GM18867 (cell line): ENCODE measurements around the gene COG3.

ENCODE experiments used
- ATAC-seq: cut with Tn5 transposase; IDR thresholded peaks from one replicate; pipeline ENCODE4 v1.9.1; 2021; ENCODE audit warnings: mild to moderate bottlenecking, moderate library complexity; ENCODE audit not compliant: unreplicated experiment

COG3 gene

DNA sequence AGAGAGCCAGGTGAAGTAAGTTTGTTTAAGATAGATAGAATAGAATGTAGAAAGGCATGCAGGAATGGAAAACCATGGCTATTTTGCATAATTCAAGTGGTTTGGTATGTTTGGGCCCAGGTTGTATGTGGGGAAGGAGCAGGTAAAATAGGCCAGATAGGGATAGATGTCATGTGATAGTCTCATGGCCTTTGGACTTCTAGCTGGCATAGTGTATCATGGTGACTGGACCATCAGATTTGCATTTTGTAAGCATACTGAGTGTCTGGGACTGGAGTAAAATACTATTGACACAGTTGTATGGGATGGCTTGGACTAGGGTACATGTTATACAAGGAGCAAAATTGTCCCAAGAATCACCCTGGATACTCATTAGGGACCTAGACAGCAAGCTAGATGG, 38.9 kb downstream of the COG3 start:
- no peak for ATAC-seq

DNA sequence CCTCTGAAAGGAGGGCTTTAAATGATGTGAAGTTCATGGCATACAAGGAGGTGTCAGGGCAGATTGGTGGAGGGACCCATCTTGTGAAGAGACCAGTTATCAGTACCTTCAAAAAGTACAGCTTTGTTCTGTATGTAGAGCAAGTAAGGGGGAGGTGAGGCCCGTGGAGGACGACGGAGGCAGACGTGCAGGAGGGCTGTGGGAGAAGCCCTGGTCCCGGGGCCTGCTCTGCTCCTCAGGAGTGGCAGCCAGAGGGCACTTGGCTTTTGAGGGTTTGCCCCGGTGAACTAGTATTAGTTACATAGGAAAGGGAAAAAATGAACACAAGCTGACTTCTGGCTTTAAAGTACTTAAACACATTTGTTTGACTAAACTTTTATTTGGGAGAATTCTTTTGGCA, 42.1 kb downstream of the COG3 start:
- ATAC-seq = no peak

DNA sequence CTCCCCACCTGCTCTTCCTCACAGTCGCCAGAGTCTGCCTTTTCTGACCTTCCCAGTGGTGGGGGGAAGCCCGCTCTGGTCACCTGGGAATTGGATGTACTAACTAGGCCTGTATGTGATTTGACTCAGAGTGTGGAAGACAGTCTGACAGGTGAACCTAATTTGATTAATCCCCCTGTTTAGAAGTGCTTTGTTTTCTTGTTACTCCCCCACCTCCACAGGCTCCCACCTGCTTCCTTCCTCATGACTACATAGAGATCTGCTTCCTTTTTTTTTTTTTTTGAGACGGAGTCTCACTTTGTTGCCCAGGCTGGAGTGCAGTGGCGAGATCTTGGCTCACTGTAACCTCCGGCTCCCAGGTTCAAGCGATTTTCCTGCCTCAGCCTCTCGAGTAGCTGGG, 44.0 kb downstream of the COG3 start:
- no peak for ATAC-seq

DNA sequence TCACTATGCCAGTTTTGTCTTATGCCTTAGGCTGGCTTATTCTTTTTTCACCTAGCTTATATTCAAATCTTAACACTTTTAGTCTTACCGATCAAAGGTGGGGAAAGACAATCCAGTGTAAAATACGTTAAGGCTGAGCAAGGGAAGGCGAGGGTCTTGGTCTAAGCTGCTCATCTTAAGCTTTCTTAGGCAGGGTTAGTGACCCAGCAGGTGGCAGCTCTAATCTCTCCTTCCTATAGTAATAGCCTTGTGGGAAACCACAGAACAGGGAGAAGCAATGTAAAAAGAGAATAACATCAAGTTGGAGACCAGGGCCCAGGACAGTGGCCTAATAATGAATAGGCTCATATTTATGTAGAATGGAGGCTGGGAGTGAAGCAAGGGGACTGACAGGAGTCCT, 45.9 kb downstream of the COG3 start:
- ATAC-seq = no peak

DNA sequence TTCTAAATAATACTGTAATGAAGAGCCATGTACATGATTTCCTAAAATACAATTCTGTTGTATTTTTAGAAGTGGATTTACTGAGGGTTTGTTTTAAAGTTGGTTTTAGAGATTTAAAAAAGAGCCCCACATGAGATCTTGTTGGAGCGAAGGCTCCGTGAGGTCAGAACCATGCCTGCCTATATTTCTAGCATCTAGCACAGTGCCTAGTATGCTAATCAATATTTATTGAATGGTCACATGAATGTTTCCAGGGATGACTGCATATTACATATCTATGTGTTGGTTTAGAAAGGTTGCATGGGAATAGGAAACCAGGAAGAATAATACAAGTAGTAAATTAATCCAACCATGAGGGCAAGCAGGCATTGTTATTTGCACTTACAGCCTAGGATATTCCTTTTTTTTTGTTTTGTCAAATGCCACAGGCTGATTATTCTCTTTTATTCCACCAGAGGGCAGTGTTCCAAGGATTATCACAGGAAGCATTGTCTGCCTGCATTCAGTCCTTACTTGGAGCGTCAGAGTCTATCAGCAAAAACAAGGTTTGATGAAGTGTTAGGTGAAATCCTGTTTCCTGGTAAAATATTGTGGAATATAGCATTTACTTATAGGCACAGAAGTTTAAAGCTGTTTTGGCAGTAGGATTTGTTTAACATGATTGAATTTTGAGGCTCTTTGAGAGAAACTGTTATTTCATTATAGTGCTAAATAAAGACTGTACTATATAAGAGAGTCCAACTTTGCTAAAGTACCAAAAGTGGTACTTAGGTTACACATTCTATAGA, 46.8 kb downstream of the COG3 start:
- no peak for ATAC-seq

DNA sequence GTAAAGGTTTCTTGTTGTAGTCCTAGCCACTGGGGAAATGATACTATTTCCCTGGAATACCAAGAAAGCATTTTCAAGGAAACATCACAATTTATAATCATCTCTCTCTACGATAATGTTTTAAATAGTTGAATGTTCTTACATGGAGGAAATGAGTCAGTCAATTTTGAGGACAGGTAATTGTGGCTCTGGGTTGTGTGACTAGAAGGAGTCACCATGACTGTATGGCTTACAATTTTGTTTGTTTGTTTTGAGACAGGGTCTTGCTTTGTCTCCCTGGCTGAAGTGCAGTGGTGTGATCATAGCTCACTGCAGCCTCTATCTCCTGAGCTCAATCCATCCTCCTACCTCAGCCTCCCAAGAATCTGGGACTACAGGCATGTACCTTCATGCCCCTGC, 47.4 kb downstream of the COG3 start:
- ATAC-seq = no peak

DNA sequence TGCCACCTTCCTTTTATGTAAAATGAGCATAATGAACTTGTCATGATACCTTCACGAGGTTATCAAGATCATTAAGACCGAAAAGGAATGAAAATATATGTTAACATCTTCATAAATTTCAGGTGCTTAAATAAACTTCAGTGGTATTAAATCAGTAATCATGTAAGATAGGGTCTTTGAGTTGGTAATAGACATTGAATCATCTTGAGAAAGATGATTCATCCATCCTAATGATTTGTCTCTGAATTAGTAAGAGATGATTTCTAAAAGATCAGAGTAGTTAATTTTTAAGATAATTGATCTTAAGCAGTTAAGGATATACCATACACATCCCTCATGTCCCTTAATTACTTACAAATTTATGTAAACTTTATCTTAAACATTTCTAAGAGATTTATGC, 52.0 kb downstream of the COG3 start:
- no peak for ATAC-seq

DNA sequence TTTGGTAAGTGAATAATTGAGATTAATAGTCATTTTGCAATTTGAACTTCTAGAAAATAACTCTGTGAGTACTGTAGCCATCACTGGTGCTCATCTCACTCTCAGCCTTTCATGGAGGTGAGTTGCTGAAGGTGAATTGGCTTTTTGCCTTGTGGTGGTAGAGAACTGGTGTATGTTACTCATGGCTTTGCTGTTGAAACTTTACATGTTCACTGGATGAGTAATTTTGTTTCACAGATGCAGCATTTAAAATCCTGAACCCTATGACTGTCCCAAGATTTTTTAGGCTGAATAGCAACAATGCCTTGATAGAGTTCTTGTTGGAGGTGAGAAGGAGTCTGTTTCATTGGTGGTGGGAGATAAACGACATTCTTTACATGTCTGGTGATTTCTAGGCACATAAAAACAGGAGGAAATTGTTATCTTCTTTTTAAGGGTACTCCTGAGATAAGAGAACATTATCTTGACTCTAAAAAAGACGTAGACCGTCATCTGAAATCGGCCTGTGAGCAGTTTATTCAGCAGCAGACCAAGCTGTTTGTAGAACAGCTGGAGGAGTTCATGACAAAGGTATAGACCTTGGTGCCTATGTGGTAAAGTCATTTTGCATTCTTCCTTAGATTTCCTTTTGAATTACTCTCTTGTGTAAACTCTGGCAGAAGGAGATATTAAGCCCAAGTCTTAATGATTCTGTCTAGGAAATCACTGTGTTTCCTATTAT, 53.9 kb downstream of the COG3 start:
- no peak for ATAC-seq

DNA sequence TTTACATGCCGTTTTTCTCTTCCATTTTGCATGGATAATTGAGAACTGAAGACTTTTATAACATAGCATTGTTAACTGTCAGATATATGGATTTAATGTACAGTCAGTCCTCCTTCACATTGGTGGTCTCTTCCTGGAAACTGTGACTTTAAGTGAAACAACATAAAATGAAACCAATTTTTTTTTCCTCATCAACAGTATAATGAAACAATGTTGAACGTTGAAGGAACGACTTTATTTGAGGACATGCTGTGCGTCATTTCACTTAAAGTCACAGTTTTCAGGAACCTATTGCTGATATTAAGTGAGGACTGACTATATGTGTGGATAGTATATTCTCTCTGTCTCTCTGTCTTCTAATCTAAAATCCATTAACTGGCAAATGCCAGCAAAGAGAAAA, 54.8 kb downstream of the COG3 start:
- ATAC-seq = no peak

DNA sequence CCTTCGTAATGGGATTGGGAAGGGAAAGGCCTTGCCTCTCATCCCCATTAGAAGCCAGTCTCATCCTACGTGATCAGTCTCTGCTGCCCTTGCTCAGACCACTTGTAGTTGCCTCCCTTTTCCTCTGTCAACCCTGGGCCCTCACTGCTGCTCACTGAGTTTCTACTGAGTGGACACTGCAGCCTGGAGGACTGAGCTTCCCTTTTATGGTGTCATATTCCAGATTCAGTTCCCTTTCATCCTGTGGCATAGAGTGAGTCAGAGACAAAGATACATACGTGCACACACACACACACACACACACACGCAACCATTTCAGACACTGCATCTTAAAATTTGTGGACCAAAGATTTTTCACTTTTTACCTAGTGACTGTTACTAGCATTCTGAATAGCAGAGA, 56.6 kb downstream of the COG3 start:
- no peak for ATAC-seq

DNA sequence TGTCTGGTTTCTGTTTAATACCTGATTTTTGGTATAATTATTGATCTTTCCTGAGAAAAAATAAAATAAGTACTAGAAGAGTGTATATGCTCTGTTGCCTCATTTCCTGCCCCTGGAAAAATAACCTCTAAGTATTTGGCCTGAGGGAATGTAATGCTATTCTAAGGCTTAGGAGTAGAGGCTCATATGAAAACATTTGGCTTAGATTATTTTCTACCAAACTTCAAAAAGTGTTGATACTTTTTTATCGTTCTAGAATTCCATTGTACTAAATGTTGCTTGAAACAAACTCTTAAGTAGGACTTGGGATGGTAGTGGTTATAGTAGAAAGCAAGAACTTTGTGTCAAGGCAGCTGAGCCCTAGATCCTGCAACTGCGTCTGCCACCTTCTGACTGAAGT, 57.8 kb downstream of the COG3 start:
- ATAC-seq = no peak

DNA sequence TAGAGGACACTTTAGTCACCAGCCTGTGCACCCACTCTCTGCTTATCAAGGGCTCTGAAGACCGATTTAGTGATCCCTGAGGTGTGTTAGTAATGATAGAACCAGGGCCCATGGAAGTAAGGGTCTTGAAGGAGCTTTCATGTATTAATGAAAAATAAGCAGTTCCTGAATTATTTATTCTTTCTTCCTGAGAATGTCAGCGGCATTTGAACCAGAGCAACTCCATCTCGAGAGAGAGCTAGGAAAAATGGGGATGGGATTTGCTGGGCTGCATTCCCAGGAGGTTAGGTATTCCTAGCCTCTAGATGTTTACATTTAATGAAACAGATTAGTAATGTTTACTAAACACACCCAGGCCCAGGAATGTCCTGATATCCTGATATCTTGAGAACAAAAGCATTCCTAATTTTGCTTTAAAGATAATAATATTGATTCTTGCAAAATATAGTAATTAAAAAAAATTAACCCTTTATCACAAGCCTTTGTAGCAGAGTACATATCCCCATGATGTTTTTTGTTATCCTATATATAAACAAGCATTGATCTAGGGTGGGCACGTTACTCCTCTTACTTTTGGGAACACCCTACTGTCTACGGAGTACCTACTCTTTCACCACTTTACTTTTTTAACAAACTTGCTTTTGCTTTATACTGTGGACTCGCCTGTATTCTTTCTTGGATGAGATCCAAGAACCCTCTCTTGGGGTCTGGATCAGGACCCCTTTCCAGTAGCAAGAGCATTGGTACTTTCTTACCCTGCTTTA, 63.1 kb downstream of the COG3 start:
- ATAC-seq = no peak

DNA sequence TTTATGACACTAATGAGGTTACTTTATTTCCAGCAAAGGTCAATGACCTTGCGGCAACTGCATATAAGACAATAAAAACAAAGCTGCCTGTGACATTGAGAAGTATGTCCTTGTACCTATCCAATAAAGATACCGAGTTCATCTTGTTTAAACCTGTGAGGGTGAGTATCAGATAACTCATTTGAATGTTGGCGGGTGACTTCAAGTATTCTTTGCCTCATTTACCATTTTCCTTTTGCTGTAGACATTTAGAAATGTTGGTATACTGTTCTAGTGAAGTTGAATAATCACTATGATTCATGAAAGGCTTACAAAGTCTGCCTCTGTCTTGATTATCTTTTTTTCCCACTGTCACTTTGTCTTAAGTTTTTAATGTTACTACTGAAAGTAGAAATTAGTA, 65.0 kb downstream of the COG3 start:
- ATAC-seq = no peak

DNA sequence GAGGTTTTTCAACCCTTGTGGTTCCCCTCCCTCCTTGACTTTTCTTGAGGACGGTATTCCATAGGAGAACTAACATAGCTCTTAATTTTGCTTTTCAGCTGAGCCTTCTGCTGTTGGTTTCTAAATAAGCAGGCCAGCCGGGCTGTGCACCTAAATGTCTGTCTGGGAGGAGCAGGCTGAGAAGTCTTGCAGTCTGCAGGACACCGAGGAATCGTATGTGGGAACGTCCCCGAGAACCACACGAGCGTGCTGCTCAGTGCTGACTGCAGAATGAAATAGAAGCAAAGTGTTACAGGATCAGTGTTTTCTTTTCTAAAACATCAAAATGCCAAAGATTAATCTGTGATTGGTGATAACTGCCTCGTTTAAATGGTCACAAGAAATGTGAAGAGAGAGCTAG, 69.9 kb downstream of the COG3 start:
- no peak for ATAC-seq

DNA sequence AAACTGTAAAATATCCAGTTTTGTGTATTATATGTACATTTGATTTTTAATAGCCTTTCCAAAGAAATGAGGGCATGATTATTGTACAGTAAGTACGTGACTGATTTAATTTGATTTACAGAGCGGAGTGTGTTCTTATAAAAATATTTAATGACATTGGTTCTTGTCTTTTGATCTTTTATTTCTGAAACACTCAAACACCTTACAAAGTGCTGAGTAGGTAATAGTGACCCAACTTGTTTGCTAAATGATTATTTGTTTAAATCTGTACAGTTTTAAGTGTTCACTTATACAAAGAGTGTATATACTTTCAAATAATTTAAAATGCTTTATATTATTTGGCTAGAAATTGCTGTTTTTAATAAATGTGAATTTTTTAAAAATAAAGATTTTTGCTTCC, 71.5 kb downstream of the COG3 start:
- ATAC-seq = no peak

DNA sequence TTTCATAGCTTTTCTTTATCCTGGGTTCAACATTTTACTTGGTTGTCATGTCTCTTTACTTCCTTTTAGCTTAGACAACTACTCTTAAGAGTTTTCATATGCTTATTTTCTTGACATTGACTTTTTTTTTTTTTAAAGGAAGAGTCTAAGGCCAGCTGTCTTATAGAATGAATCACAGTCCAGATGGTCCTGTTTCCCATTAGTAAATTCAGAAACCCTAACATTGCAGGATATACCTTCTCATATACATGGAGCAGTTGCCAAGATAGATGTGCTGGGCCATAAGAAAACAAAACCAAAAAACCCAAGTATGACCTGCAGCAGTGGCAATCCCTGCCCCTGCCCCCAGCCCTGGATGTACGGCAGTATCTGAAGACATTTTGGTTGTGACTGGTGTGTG, 72.8 kb downstream of the COG3 start:
- no peak for ATAC-seq

DNA sequence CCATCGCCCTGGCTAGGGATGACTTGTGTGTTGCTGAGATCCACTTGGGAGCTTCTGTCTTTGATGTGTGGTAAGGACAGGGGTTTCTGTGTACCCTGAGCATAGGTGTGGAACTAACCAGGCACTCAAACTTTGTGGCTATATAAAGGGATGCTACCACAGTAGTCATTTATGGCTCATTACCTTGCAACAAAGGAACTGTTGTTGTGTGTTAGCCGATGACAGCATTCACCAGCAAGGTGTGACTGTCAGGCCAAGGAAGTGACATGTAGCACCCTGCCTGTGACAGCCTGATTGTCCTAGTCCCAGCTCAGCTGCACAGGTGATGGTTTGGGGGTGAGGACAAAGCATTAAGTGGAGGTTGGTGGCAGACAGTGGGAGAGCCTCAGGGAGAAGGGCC, 73.6 kb downstream of the COG3 start:
- no peak for ATAC-seq

DNA sequence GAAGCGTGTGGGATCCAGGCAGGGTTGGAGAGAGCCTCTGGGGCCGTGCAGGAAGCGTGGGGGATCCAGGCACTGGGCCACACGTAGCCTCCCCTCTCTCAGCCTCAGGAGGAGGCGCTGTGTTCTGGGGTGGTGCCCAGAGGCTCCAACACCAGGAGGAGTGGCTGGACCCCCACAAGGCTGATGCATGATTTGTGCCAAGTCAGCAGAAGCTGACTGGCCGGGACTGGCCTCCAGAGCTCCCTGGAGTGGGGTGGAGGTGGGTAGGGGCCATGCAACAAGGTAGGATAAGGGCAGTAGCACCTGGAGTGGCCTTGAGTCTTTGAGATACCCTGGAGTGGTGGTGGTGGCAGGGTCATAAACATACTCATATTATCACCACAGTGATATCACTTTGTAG, 75.5 kb downstream of the COG3 start:
- no peak for ATAC-seq

DNA sequence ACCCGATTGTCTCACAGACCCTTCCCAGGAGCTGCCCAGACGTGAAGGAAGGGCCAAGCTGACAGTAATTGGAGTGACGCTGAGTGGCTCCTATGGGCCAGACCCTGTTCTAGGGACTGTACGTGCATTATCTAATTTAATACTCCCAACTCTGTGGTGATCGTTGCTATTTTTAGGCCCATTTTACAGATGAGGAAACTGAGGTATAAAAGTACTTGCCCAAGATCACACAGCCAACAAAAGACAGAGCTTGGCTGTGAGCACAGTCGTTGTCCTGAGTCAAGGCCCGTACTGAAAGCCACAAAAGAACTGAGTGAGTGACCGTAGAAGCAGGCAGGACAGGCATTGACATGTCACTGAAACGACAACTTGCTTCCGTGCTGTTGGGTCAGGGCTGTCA, 76.1 kb downstream of the COG3 start:
- ATAC-seq = no peak

DNA sequence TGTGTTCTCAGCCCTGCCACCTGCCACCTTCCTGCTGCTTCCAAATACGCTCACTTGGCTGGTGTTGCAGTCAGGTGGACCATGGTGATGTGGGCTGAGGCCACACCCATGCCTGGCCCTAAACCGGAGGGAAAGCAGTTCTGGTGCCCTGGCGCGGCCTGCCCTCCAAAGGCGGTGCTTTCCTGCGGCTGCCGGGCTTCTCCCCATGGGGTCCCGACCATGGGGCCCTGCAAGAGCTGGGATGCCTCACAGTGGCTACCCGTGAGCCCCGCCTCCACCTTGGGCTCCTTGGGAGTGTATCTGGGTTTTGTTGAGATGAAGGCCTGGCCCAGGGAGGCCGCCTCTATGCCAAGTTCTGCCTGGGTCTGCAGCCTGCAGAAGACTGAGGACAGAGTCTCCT, 77.1 kb downstream of the COG3 start:
- no peak for ATAC-seq

DNA sequence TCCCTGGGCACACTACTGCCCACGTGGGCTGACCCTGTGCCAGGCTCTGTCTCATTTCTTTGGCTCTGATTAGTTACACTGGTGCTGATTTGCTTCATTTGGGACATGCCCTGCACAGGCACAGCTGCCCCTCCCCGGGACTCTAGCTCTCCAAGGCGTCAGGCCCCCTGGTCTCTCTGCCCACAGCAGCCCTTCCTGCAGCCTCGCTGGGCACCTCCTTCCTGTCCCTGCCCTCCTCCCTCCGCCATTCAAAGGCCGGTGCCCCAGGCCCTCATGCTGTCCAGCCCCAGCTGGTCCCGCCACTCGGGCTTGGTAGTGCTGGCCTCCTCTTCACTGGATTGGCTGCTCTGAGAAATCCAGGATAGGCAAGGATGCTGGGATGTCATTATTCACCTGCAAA, 77.7 kb downstream of the COG3 start:
- ATAC-seq = no peak

DNA sequence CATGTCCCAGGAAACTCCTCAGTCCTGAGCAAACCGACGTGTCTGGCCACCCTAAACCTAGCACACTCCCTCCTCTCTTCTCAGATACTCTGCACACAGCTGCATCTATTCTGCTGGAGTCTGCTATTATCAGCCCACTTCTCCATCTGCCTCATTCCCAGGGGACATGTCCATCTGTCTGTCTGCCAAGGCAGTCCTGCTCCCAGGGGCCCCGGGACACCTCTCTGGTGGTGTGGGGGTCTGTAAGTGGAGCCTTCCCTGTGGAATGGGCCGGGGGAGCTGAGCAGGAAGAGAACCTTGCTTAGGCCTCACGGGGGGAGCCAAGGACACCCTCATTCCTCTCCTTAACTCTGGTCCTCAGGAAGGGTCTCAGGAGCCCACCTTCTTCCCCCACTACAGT, 78.1 kb downstream of the COG3 start:
- ATAC-seq = no peak
